GM19193 (cell line): ENCODE measurements around the gene TRIM67.

Experiments
- POLR2A ChIP-seq: IDR thresholded peaks from 4 replicates; pipeline ENCODE4 v1.6.1; 2011; ENCODE audit not compliant: insufficient read depth, insufficient read length; ENCODE audit errors: extremely low read depth

TRIM67 gene

GRCh38 chr1:231161667-231162296 is at the start of gene TRIM67:
TRIM67 (plus strand) TSS chr1:231162058; CDS start chr1:231162970, 912 bp downstream.
- TF ChIP-seq POLR2A, result no peak

GRCh38 chr1:231116738-231117137 is 45.1 kb upstream of the TRIM67 start:
- no peak for TF ChIP-seq POLR2A

DNA sequence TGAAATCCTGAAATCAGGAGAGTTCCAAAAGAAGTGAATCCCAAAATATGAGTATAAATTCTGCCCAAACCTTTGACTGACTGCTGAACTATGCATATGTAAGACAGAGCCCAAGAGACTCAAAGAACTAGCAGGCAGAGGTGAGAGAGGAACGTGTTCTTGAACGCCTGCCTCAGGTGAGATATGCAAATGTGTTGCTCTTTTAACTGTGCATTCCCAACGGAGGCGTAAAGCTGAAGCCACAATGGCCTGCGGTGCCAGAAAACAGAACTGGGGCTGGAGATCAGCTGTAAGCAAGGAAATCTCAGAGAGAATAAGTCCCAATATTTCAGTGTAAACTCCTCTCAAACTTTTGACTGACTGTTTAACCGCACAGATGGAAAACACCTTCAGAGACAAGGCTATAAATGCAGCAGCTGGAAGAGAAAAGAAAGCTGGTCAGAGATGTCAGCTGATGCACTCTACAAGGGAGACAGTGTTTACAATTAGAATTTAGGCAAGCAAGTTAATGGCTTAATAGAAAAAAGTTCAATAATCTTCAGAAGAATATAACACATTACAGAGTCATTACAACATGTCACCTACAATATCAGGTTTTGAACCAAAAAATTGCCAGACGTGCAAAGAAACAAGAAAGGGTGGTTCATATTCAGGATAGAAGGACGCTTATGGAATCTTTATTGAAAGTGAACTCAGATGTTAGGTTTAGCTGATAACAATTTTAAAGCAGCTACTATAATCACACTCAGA is 43.0 kb upstream of the TRIM67 start:
- TF ChIP-seq POLR2A, result no peak

- TF ChIP-seq POLR2A, result no peak
Observed at GRCh38 chr1:231121533-231121932, 40.3 kb upstream of the TRIM67 start.

DNA sequence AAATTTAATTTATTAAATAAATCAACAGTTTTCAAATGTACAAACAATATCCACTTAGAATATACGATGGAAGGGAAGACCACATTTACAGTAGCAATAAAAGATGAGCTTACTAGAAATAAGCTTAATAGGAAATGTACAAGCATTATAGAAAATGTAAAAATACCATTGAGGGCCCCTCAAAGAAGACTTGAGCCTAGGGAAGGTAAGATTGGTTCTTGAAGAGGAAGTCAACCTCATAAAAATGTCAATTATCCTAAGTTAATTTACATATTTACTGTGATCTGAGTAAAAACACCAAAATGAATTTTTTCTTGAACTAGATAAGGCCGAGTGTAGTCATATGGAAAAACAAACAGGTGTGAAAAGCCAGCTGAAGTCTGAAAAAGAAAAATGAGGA is 39.7 kb upstream of the TRIM67 start:
- TF ChIP-seq POLR2A, result no peak

DNA sequence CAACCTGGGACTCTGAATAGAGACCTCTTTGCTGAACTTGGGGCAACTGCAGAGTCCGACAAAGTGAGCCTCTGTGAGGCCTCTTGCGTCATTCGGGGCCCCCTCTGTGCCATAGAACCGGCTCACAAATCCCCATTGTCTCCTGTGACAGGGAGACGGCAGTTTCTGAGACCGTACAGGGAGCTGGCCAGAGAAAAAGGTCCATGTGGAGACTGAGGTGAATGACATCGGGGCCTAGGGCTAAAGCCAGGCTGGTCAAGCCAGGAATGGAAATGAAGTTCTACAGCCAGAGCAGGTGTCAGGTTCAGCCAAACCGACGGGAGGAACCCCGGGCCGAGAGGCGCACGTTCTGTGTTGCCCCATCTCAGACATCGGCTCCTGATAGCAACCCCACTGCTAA is 37.1 kb upstream of the TRIM67 start:
- no peak for TF ChIP-seq POLR2A

DNA sequence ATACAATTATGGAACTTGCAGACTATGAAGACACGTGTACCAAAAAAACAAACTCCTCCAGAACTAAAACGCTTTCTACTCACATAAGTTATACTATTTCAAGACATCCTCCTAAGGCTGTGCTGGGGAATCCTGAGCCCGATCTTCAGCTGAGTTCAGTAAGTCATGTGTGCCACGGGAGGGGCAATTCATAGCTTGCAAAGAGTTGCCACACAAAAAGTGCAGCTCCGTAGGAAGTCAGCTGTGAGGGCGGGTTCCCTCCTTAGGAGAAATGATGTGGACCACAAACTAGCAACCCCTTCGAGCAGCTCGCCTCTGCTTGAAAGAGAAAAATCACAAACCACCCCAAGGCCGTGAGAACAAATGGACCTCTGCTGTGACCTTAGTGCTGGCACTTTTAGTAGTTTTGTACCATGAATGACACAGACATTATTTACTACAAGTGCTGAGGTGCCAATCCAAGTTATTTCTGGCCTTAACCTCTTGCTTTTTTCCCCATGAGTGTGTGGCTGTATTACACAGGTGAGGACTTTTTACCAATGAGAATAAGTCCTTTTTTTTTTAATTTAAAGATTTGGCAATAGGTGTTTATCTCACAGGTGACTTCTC is 35.8 kb upstream of the TRIM67 start:
- TF ChIP-seq POLR2A, result no peak

DNA sequence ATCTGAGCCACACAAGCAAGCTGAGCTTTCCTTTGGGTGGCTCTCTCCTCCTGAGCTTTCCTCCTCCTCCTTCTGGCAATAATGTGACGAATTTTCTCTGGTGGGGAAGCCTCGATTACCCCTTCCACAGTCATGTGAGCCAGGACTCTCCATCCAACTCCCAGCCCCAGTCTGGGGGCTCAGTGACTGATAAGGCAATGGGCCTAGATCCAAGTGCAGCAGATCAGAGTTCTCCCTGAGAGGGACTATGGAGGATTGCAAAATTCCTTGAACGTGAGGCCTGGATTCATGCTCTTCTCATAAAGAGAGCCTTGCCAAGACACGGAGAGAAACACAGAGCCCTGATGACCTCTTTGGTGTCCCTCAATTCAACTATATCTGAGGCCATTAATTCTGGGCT is 31.3 kb upstream of the TRIM67 start:
- no peak for TF ChIP-seq POLR2A

DNA sequence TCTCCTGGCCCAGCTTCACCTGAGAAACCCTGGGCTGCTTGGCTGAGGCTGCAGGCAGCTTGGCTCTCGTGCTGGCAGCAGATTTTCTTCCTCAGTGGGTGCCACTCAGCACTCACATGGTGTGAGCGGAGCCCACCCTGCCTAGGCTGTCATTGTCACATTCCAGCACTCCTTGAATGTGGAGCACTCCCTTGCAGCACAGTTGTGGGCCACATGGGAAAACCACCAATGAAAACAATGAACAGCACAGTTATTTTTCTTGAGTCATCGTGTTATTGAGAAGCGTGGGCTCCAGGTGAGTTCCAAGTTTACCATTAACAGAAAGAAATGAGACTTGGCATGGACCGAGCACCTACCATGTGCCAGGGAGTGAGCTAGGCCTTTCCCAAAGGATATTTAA is 27.2 kb upstream of the TRIM67 start:
- no peak for TF ChIP-seq POLR2A

GRCh38 chr1:231138236-231138635 is 23.6 kb upstream of the TRIM67 start:
- no peak for TF ChIP-seq POLR2A

DNA sequence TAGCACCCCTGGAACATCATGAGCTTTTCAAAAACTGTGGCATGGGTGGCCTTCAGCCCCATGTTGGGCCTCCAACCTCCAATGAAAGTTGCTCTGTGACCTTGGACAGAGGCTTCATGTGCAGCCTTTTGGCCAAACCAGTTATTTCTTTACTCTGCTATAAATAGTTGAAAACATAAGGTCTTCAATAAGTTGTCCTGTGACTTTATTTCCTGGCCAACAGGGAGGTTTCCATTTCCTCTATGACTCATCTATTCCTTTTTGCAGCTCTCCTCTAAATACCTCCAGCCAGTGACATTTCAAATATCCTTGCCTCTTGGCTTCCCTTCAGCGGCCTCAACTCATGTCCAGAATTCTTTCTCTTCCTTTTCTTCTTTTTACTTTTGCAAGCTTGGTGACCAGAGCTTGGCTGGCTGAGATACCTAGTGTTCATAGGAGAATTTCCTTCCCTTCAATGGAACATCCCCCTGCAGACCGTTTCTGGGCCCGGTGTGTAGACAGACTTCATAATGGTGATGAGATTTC is 22.7 kb upstream of the TRIM67 start:
- no peak for TF ChIP-seq POLR2A

- no peak for TF ChIP-seq POLR2A
Observed at GRCh38 chr1:231139659-231140654, 21.9 kb upstream of the TRIM67 start.

- no peak for TF ChIP-seq POLR2A
Observed at GRCh38 chr1:231144416-231145193, 17.3 kb upstream of the TRIM67 start.

DNA sequence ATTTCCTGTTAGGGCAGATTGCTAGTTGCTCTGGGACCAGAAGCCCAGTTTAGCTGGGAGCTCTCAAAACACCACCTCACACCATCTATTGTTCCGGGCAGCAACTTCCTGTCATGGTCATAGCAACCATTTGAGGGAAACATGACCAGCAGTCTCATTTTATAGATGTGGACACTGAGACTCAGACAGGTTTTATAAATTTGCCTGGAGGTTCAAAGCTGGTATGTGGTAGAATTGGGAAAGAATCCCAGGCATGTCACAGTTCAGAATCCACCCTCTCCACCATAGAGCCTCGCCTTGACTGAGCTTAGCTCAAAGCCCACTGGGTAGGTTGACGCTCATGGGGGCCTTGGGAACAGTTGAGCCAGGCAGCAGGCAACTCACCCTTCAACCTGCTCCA is 14.0 kb upstream of the TRIM67 start:
- TF ChIP-seq POLR2A, result no peak
